AG09319 (cell line): ENCODE results near the gene ABHD2.

ENCODE experiments used
- DNase-seq: peaks from one replicate; pipeline ENCODE4 v3.0.0-alpha.2; 2010; ENCODE audit warnings: low read depth; ENCODE audit errors: extremely low read depth
- CTCF ChIP-seq: IDR thresholded peaks from 2 replicates; pipeline ENCODE4 v1.5.1; 2011; ENCODE audit warnings: low read depth, mild to moderate bottlenecking, inconsistent platforms, low read length, moderate library complexity

ABHD2 gene

GRCh38 chr15:89199746-89200145 is 111.5 kb downstream of the ABHD2 start:
- no peak for TF ChIP-seq CTCF

GRCh38 chr15:89200182-89200581 is 111.9 kb downstream of the ABHD2 start:
- TF ChIP-seq CTCF: no peak
- DNase-seq: no peak

More at GRCh38 chr15:89199746-89200145, 111.5 kb downstream of the ABHD2 start:
- no peak for DNase-seq

- no peak for DNase-seq
- no peak for TF ChIP-seq CTCF
These were observed 113.3 kb downstream of the ABHD2 start for GRCh38 chr15:89201465-89202005.

- DNase-seq: no peak
- TF ChIP-seq CTCF: no peak
These were observed 115.5 kb downstream of the ABHD2 start for GRCh38 chr15:89203705-89204273.

GRCh38 chr15:89205991-89206585 is 117.8 kb downstream of the ABHD2 start:
- DNase-seq: no peak
- no peak for TF ChIP-seq CTCF

- peak; percentile 100 for TF ChIP-seq CTCF
- DNase-seq: peak; percentile 15
These were observed 118.7 kb downstream of the ABHD2 start for GRCh38 chr15:89206908-89207331.

GRCh38 chr15:89208256-89208655 is 120.0 kb downstream of the ABHD2 start:
- no peak for TF ChIP-seq CTCF
- no peak for DNase-seq
